Measurements from ENCODE around the gene SPSB3. TPM values are rescaled to one million over a fixed set of nuclear protein-coding genes. Genes with fewer than 3 reads are reported as not detected.

SPSB3 gene
- total and polyA plus RNA-seq, 5 donors from 2014 or later = 61.1 to 85.2 (median 72.3) TPM

DNA sequence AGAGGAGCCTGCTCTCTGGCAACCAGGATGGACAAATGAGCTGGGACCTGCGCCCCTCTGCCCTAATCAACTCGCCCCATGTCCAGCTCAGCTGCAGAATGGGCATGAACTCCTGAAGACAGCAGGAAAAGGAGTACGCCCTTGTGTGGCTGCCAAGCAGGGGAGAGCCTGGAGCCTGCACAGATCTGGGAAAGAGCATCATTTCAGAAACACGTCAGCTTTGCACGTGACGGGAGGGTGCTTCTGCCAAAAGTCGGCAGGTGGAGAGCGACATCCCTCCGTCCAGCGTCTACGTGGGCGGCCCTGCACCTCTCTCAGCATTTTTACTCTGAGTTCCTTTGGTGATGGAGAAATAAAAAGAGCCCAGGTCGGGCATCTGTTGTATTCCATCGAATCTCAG, 29.5 kb downstream of the SPSB3 start:
- Histone ChIP-seq H3K4me3 (ENCODE audit: low read depth, low read length) (no peak overlapping the region), H3K9me3 (ENCODE audit: control insufficient read depth in 2 of 2, low read length in 2 of 2) (no peaks in the 10 kb centered on the region), H3K27me3 (ENCODE audit: control insufficient read depth, insufficient read depth, low read length) (no peaks in the 10 kb centered on the region), H3K36me3 (ENCODE audit: control insufficient read depth, insufficient read depth, low read length) (peaks cover 38% of the 10 kb centered on the region), H3K4me1 (ENCODE audit: control insufficient read depth, insufficient read depth, low read length, poor library complexity, severe bottlenecking) (no peaks in the 10 kb centered on the region), H3K27ac (ENCODE audit: insufficient read depth, low read length, poor library complexity, severe bottlenecking) (no peak overlapping the region)
- Mint-ChIP-seq H3K36me3 (peaks cover 17% of the 10 kb centered on the region), H3K27ac (no peak overlapping the region), H3K4me1 (peaks cover 0 to 7% (median 2%) of the 10 kb centered on the region in 4 donors), H3K9me3 (peaks cover 0 to 2% (median 0%) of the 10 kb centered on the region in 7 donors), H3K27me3 (no peaks in the 10 kb centered on the region), H3K4me3 (no peak overlapping the region)
- DNase-seq (no peak), ATAC-seq (ENCODE audit: low read depth in 2 of 2) (no peak)

DNA sequence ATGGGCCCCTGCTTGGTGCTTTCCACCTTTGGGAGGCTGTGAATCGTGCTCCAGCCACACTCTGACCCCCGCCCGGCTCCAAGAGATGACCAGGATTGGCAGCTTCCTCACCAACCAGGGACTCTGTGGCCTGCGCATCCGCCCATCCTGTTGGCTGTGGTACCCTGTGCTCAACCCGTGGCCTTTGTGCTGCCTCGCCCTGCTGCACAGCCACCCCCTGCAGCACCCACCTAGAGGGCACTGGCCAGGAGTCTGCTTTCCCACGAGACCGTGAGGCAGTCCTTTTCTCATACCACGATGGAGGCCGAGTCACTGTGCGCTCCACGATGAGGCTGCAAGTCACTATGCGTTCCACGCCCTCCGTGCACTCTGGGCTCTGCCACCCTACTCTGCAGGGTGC, 30.4 kb downstream of the SPSB3 start:
- peaks cover 47% of the 10 kb centered on the region for H3K36me3 ChIP-seq (ENCODE audit: control insufficient read depth, insufficient read depth, low read length)
- no peaks in the 10 kb centered on the region for H3K27me3 ChIP-seq (ENCODE audit: control insufficient read depth, insufficient read depth, low read length)
- no peak overlapping the region for H3K4me3 ChIP-seq (ENCODE audit: low read depth, low read length)
- ATAC-seq (ENCODE audit: low read depth in 2 of 2) (no peak), DNase-seq (no peak)
- Mint-ChIP-seq H3K4me1 (peaks cover 0 to 6% (median 2%) of the 10 kb centered on the region in 4 donors), H3K27ac (no peak overlapping the region), H3K4me3 (no peak overlapping the region), H3K36me3 (peaks cover 17% of the 10 kb centered on the region), H3K9me3 (peaks cover 0 to 2% (median 0%) of the 10 kb centered on the region in 7 donors), H3K27me3 (no peaks in the 10 kb centered on the region)
- no peaks in the 10 kb centered on the region for H3K9me3 ChIP-seq (ENCODE audit: control insufficient read depth in 2 of 2, low read length in 2 of 2)
- no peaks in the 10 kb centered on the region for H3K4me1 ChIP-seq (ENCODE audit: control insufficient read depth, insufficient read depth, low read length, poor library complexity, severe bottlenecking)
- H3K27ac ChIP-seq (ENCODE audit: insufficient read depth, low read length, poor library complexity, severe bottlenecking) = no peak overlapping the region

DNA sequence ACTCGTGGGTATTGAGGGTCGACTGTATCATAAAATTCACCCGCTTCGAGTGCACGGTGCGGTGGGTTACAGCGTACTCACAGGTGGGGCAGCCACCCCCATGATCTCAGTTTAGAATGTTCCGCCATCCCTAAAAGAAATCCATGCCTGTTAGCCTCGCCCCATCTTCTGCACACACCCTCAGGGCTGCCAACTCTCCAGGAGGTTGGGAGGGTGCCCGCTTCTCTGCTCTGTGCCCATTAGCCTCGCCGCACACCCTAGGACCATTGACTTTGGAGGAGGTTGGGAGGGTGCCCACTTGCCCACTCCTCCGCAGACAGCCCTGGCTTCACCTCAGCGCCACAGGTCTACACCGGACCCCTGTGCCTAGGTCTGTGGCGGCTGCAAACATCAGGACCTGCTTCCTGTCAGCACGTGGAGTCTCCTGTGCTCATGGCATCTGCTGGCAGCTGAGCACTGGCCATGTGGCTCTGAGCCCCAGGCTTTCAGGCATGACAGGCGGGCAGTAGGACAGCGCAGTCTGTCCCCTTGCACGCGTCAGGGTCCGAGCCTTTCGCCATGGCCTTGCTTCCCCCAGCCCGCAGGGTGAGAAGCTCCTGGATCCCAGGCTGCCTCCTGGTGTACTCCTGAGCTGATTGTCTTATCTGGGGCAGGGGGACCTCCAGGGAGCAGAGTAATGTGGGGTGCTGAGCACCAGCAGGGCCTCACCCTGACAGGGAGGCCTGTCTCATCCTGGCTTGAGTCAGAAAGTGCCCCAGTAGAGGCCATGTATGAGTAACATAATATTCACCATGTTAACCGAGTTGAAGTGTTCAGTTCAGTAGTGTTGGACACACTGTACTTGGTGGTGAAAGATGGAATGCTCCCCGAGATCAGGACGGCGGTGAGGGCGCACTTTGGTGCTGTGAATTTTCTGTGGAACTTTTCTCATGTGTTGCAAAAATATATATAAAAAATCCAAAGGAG, 32.9 kb downstream of the SPSB3 start:
- DNase-seq (no peak), ATAC-seq (ENCODE audit: low read depth in 2 of 2) (no peak)
- Mint-ChIP-seq H3K9me3 (peaks cover 0 to 2% (median 0%) of the 10 kb centered on the region in 7 donors), H3K36me3 (peaks cover 14% of the 10 kb centered on the region), H3K4me1 (peaks cover 0 to 5% (median 1%) of the 10 kb centered on the region in 4 donors), H3K4me3 (peak overlapping the region in 1 of 4 donors; percentile 27), H3K27ac (no peak overlapping the region), H3K27me3 (no peaks in the 10 kb centered on the region)
- Histone ChIP-seq H3K27ac (ENCODE audit: insufficient read depth, low read length, poor library complexity, severe bottlenecking) (no peak overlapping the region), H3K36me3 (ENCODE audit: control insufficient read depth, insufficient read depth, low read length) (peaks cover 66% of the 10 kb centered on the region), H3K27me3 (ENCODE audit: control insufficient read depth, insufficient read depth, low read length) (no peaks in the 10 kb centered on the region), H3K9me3 (ENCODE audit: control insufficient read depth in 2 of 2, low read length in 2 of 2) (no peaks in the 10 kb centered on the region), H3K4me1 (ENCODE audit: control insufficient read depth, insufficient read depth, low read length, poor library complexity, severe bottlenecking) (no peaks in the 10 kb centered on the region), H3K4me3 (ENCODE audit: low read depth, low read length) (no peak overlapping the region)

DNA sequence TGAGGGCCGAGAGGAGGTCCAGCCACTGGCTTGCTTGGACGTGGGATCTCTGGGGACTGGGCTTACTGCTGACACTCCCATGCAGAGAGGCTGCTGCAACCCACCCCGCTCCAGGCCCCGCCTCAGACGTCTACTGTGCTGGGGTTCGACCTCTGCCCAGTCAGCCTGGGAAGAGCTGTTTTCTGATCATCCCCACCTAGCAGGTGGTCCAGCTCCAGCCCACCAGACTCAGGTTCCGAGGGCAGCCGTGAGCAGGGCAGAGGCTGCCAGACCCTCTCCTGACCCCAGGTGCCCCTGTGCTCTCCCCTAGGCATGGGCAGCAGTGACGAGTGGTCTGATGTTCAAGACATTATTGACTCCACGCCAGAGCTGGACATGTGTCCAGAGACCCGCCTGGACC, 34.4 kb downstream of the SPSB3 start:
- H3K36me3 ChIP-seq (ENCODE audit: control insufficient read depth, insufficient read depth, low read length) = peaks cover 67% of the 10 kb centered on the region
- no peaks in the 10 kb centered on the region for H3K27me3 Mint-ChIP-seq

DNA sequence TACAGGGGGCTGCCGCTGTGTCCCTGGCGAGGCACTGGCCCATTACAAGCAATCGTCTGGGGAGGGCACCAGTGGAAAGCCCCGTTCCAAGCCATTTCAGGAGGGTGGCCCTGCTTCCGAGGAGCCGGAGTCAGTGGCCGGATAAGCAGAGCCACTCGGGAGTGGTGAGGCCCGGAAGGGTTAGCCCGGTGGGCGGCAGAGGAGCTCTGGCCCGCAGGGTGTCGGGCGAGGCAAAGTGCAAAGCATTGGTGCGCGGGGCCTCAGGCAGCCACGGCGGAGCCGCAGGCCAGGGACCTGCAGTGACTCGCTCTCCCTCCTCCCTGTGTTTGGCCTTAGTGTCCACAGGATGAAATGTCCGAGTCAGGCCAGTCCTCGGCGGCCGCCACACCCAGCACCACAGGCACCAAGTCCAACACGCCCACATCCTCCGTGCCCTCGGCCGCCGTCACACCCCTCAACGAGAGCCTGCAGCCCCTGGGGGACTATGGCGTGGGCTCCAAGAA, 35.6 kb downstream of the SPSB3 start:
- ATAC-seq (ENCODE audit: low read depth in 2 of 2) (no peak), DNase-seq (no peak)
- Histone ChIP-seq H3K4me3 (ENCODE audit: low read depth, low read length) (no peak overlapping the region), H3K9me3 (ENCODE audit: control insufficient read depth in 2 of 2, low read length in 2 of 2) (no peaks in the 10 kb centered on the region), H3K27me3 (ENCODE audit: control insufficient read depth, insufficient read depth, low read length) (no peaks in the 10 kb centered on the region), H3K27ac (ENCODE audit: insufficient read depth, low read length, poor library complexity, severe bottlenecking) (no peak overlapping the region), H3K4me1 (ENCODE audit: control insufficient read depth, insufficient read depth, low read length, poor library complexity, severe bottlenecking) (no peaks in the 10 kb centered on the region), H3K36me3 (ENCODE audit: control insufficient read depth, insufficient read depth, low read length) (peaks cover 55% of the 10 kb centered on the region)
- H3K4me1 Mint-ChIP-seq = peaks cover 0 to 2% (median 0%) of the 10 kb centered on the region in 4 donors
- no peak overlapping the region for H3K27ac Mint-ChIP-seq
- H3K9me3 Mint-ChIP-seq = no peaks in the 10 kb centered on the region
- H3K4me3 Mint-ChIP-seq = no peak overlapping the region
- H3K27me3 Mint-ChIP-seq = no peaks in the 10 kb centered on the region
- peaks cover 9% of the 10 kb centered on the region for H3K36me3 Mint-ChIP-seq

More for the DNA sequence above, 34.4 kb downstream of the SPSB3 start:
- Mint-ChIP-seq H3K4me3 (no peak overlapping the region), H3K36me3 (peaks cover 14% of the 10 kb centered on the region), H3K9me3 (peaks cover 0 to 2% (median 0%) of the 10 kb centered on the region in 7 donors), H3K4me1 (peaks cover 0 to 3% (median 1%) of the 10 kb centered on the region in 4 donors), H3K27ac (no peak overlapping the region)
- no peak for DNase-seq
- Histone ChIP-seq H3K27me3 (ENCODE audit: control insufficient read depth, insufficient read depth, low read length) (no peaks in the 10 kb centered on the region), H3K27ac (ENCODE audit: insufficient read depth, low read length, poor library complexity, severe bottlenecking) (no peak overlapping the region), H3K9me3 (ENCODE audit: control insufficient read depth in 2 of 2, low read length in 2 of 2) (no peaks in the 10 kb centered on the region), H3K4me3 (ENCODE audit: low read depth, low read length) (no peak overlapping the region), H3K4me1 (ENCODE audit: control insufficient read depth, insufficient read depth, low read length, poor library complexity, severe bottlenecking) (no peaks in the 10 kb centered on the region)
- ATAC-seq (ENCODE audit: low read depth in 2 of 2) = no peak

DNA sequence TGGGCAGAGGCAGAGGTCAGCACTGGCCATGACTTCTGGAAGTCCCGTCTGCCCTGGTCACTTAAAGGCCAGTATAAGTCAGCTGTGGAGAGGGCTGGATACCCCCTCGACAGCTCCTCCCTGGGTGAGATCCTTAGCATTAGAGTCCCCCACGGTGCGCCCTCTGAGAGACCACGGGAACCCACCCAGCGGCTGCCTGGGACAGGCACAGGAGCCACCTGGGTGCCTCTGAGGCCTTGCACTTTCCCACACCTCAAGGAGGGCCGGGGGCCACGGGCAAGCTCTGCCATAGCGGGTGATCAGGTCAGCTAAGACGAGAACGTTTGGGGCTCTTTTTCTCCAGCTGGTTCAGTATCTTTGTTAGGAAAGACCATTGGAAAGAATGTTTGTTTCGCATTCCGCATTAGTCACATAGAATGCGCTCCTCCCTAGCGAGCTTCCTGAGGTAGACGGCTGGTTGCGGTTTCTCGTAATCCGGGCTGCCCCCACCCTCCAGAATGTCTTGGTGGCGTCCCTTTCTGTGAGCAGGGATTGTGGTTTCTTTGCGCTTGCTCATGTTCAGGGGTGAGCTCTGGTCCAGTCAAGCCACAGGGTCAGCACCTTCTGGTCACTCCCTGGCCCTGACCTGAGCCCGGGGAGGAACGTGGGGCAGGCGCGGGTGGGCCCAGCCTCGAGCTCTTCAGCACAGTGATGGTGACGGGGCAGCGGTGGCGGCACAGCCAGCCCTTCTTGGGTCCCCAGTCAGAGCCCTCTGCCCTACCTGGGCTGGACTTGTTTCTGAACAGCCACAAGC, 36.3 kb downstream of the SPSB3 start:
- peaks cover 9% of the 10 kb centered on the region for H3K36me3 Mint-ChIP-seq
- no peak overlapping the region for H3K4me3 Mint-ChIP-seq

DNA sequence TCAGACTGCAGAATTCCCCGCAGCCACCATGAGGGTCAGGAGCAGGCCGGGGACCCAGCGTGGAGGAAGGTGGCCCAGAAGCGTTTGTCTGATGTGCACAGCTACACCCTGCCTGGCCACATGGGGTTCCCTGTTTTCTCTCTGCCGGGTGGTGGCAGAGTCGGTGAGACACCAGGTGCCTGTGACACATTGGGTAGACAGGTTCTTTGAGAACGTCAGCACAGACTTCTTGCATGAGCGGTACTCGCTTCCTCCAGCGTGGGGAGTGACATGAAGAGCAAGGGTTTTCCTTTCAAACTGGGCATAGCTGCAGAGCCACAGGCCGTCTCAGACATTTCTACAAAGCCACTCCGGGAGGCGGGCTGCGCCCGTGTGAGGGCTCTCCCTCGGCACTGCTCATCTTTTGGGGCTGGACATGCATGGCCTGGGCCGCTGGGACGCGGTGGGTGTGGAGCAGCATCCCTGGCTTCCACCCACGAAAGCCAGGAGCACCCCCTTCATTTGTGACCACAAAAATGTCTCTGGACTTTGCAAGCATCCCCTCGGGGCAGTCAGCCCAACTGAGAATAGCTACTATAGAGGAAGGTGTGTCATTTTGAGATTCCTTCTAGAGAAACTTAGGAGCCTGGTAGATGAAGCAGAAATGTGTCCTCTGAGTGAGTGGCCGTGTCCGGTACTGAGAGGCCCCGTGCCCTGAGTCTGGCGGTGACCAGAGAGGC, 37.0 kb downstream of the SPSB3 start:
- Histone ChIP-seq H3K27me3 (ENCODE audit: control insufficient read depth, insufficient read depth, low read length) (no peaks in the 10 kb centered on the region), H3K27ac (ENCODE audit: insufficient read depth, low read length, poor library complexity, severe bottlenecking) (no peak overlapping the region), H3K36me3 (ENCODE audit: control insufficient read depth, insufficient read depth, low read length) (peaks cover 48% of the 10 kb centered on the region), H3K4me1 (ENCODE audit: control insufficient read depth, insufficient read depth, low read length, poor library complexity, severe bottlenecking) (no peaks in the 10 kb centered on the region), H3K9me3 (ENCODE audit: control insufficient read depth in 2 of 2, low read length in 2 of 2) (no peaks in the 10 kb centered on the region), H3K4me3 (ENCODE audit: low read depth, low read length) (no peak overlapping the region)
- H3K27ac Mint-ChIP-seq = no peak overlapping the region
- no peaks in the 10 kb centered on the region for H3K27me3 Mint-ChIP-seq
- H3K36me3 Mint-ChIP-seq = peaks cover 9% of the 10 kb centered on the region
- DNase-seq (no peak), ATAC-seq (ENCODE audit: low read depth in 2 of 2) (no peak)
- H3K9me3 Mint-ChIP-seq = no peaks in the 10 kb centered on the region
- no peak overlapping the region for H3K4me3 Mint-ChIP-seq
- peaks cover 0 to 2% (median 0%) of the 10 kb centered on the region in 4 donors for H3K4me1 Mint-ChIP-seq

More for the DNA sequence above, 36.3 kb downstream of the SPSB3 start:
- Histone ChIP-seq H3K36me3 (ENCODE audit: control insufficient read depth, insufficient read depth, low read length) (peaks cover 48% of the 10 kb centered on the region), H3K27me3 (ENCODE audit: control insufficient read depth, insufficient read depth, low read length) (no peaks in the 10 kb centered on the region), H3K4me3 (ENCODE audit: low read depth, low read length) (no peak overlapping the region), H3K4me1 (ENCODE audit: control insufficient read depth, insufficient read depth, low read length, poor library complexity, severe bottlenecking) (no peaks in the 10 kb centered on the region), H3K9me3 (ENCODE audit: control insufficient read depth in 2 of 2, low read length in 2 of 2) (no peaks in the 10 kb centered on the region), H3K27ac (ENCODE audit: insufficient read depth, low read length, poor library complexity, severe bottlenecking) (no peak overlapping the region)
- DNase-seq (no peak), ATAC-seq (ENCODE audit: low read depth in 2 of 2) (no peak)
- no peaks in the 10 kb centered on the region for H3K9me3 Mint-ChIP-seq
- H3K27ac Mint-ChIP-seq = no peak overlapping the region
- H3K4me1 Mint-ChIP-seq = peaks cover 0 to 2% (median 0%) of the 10 kb centered on the region in 4 donors
- no peaks in the 10 kb centered on the region for H3K27me3 Mint-ChIP-seq

Measured in CD4-positive, CD25-positive, alpha-beta regulatory T cell (primary cell).